ENCODE results near the gene COL17A1. TPM values are rescaled to one million over a fixed set of nuclear protein-coding genes. Genes with fewer than 3 reads are reported as not detected.

Gene COL17A1
- total RNA-seq, 1 donor from 2014 or later = not detected

GRCh38 chr10:104053201-104053600 is 32.5 kb downstream of the COL17A1 start:
- intact Hi-C loops (cut with micrococcal nuclease) = no loop called here

- intact Hi-C loops (cut with micrococcal nuclease) = no loop called here
Measured at GRCh38 chr10:104052431-104052830, 33.2 kb downstream of the COL17A1 start.

GRCh38 chr10:104049504-104050250 is 36.0 kb downstream of the COL17A1 start:
- intact Hi-C loops (cut with micrococcal nuclease) = no loop called here

DNA sequence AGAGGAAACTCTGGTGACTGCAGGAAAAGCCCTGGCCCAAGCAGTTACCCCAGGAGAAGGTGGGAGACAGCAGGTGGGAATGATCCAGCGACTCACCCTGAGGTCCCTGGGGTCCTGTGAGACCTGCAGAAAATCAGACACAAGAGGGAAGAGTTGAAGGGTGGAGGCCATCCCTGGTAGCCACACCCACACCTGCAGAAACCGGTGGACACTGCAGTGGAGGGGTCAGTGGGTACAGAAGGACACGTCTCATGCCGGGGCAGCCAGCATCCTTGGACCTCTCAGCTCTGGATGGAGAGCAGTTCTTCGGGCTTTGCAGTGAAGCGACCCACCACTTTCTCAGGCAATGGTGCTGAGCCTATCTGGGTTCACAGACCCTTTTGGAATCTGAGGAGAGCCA is 39.0 kb downstream of the COL17A1 start:
- intact Hi-C loops (cut with micrococcal nuclease) = no loop called here

GRCh38 chr10:104045151-104046089 is 40.3 kb downstream of the COL17A1 start:
- intact Hi-C loops (cut with micrococcal nuclease) = no loop called here

GRCh38 chr10:104043854-104044253 is 41.8 kb downstream of the COL17A1 start:
- intact Hi-C loops (cut with micrococcal nuclease) = no loop called here

GRCh38 chr10:104043185-104043830 is 42.4 kb downstream of the COL17A1 start:
- intact Hi-C loops (cut with micrococcal nuclease) = no loop called here

DNA sequence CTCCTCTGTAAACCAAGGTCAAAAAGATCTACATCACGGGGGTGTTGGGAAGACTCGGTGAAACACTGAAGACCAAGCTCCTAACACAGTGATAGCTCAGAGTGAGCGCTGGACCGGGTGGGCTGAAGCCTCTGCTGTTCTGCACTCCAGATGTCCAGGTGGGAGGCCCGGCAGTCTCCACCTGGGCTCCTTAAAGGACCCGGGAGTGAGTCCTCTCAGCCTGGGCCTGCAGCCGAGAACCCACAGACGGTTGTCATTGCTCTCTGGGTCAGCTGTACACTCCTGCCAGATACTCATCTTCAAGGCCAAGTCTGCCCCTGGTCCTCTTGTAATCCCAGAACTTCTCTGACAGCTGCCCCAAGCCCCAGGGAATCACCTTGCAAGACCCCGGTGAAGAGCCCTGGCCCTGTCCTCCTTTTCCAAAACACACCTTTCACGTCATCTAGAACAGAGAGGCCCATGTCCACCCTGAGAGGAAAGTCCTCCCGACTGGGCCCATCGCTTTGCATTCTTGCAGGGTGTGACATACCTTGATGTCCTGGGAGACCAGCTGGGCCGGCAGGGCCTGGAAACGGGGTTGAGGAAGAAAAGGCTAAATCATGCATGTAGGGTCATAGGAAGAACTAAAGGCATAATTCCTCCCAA is 43.7 kb downstream of the COL17A1 start:
- intact Hi-C loops (cut with micrococcal nuclease) = no loop called here

- intact Hi-C loops (cut with micrococcal nuclease) = no loop called here
Measured at GRCh38 chr10:104040862-104041789, 44.6 kb downstream of the COL17A1 start.

DNA sequence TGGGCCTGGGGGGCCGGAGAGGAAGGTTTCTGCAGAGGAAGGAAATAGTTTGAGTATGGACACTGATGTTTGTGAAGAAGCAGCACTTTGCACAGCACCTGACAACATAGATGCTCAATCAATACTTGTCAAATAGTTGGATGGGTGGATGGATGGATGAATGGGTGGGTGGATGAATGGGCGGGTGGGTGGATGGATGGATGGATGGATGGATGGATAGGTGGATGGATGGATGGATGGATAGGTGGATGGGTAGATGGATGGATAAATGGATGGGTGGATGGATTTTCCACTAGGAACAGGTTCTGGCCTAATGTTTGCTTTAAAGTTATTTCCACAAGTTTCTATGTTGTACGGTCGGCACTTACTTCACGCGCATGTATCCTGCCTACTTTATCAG is 45.3 kb downstream of the COL17A1 start:
- intact Hi-C loops (cut with micrococcal nuclease) = no loop called here

DNA sequence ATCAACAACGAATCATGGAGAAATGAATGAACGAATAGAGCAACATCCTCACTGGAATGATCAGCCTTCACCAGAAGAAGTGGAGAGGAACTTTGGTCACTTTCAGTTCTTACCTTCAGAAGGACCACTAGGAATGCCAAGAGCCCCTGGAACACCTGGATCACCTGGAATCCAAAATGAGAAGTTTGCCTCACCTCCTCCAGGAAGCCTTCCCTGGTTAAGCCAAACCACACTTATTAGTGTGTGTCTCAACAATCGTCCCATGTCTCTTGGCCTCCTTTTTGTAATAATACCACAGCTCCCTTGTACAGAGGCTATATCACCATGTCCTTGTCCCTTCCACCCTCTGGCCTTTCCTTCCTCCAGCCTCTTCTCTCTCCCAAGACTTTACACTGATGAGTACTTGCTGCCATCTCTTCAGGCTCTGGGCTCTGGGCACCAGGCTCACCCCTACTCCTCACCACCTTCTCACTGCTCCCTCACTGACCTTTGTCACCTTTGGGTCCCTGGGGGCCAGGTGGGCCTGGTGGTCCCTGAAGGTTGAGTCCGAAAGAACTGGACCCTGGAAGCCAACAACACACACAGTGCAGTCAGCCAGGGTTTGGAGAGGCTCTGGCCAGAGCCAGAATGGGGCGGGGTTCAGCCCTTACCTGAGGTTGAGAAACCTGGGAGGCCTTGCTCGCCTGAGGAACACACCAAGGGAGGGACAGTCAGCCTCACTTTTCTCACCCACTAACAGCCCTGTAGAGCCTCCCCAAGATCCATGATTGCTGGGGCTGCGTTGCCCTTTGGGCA is 46.5 kb downstream of the COL17A1 start:
- intact Hi-C loops (cut with micrococcal nuclease) = no loop called here

GRCh38 chr10:104038537-104038936 is 47.1 kb downstream of the COL17A1 start:
- intact Hi-C loops (cut with micrococcal nuclease) = no loop called here

- intact Hi-C loops (cut with micrococcal nuclease) = no loop called here
Measured at GRCh38 chr10:104037261-104037951, 48.3 kb downstream of the COL17A1 start.

DNA sequence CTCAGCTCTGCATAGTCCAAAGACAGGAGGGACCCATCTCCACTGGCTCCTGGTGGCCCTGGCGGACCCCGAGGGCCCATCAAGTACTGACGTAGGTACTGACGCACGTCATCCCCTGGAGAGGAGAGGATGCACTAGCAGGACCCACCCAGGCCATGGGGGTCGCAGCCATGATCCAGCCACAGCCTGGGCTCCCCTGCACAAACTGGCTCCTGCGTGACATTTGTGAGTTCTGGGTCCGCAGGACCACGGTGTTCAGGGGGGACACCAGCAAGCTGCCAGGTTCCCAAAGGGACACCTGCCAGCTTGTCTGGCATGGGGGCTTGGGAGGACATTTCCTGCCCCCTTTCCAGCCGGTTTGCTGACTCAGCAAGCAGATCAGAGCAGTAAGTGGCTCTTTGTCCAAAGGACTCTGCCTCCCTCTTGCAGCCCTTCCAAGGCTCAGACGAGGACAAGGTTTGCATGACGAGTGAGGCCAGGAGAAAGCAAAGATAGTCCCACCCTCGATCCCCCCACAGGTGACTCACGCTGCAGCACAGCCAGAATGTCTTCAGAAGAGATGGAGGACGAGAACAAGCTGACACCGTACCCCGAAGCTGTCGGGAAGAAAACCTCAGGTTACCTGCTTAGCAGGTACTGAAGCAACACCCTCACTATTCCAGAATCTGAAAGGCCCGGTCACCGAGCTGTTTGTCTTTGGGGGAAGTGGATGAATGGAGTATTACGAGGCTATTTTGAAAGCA is 49.0 kb downstream of the COL17A1 start:
- intact Hi-C loops (cut with micrococcal nuclease) = no loop called here

DNA sequence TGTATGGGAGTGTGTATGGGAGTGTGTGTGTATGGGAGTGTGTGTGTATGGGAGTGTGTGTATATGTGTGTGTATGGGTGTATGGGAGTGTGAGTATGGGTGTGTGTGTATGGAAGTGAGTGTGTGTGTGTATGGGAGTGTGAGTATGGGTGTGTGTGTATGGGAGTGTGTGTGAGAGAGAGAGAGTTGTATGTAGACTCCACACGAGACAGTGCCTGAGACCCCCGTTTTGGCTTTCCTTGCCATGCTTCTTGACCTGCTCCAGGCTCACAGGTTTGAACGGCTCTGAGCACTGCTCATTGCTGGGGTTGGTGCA is 49.7 kb downstream of the COL17A1 start:
- intact Hi-C loops (cut with micrococcal nuclease) = no loop called here

DNA sequence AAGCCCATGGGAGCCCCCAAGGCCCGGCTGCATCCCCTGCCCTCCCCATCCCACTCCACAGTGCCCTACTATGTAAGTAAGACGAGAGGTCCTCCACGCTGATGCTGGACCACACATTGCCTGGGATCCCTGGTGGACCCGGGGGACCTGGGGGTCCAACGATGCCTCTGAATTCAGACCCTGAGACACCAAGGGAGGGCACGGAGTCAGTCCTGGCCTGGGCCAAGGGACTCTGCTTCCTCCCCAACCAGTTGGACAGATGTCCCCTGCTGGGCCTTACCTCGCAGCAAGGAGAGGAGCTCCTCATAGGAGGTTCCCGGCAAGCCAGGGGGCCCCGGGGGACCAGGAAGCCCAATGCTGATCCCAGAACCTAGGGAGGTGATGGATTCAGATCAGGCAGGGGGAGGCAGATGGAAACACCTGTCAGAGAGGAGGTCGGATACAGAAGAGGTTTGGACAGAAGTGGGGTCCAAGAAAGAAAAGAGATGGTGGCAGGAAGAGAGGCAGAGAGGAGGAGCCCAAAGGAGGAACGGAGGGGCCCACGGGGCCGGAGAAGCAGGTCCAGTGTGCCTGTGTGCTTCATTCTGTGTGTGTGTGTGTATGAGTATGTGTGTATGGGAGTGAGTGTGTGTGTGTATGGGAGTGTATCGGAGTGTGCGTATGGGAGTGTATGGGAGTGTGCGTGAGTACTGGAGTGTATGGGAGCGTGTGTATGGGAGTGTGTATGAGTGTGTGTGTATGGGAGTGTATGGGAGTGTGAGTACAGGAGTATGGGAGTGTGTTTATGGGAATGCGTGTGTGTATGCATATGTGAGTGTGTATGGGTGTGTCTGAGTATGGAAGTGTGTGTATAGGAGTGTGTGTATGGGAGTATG is 50.2 kb downstream of the COL17A1 start:
- intact Hi-C loops (cut with micrococcal nuclease) = no loop called here
